Measurements from ENCODE around the gene DOCK10.
A peak's percentile ranks its signal among the peaks of the same experiment; 100 is the strongest.

The DOCK10 gene

GRCh38 chr2:225040856-225041206, 1.4 kb downstream of the DOCK10 start:
- peak; percentile 74 for DNase-seq

GRCh38 chr2:225040142-225040541, 2.1 kb downstream of the DOCK10 start:
- peak; percentile 20 for DNase-seq

GRCh38 chr2:225038231-225038523, 4.1 kb downstream of the DOCK10 start:
- no peak for DNase-seq

- DNase-seq, result no peak
Measured at GRCh38 chr2:225037415-225038230, 4.6 kb downstream of the DOCK10 start.

- no peak for DNase-seq
Measured at GRCh38 chr2:225036431-225036830, 5.8 kb downstream of the DOCK10 start.

- no peak for DNase-seq
Measured at GRCh38 chr2:225033440-225034318, 8.6 kb downstream of the DOCK10 start.

- no peak for DNase-seq
Measured at GRCh38 chr2:225032246-225032645, 10.0 kb downstream of the DOCK10 start.

- no peak for DNase-seq
Measured at GRCh38 chr2:225031599-225031998, 10.7 kb downstream of the DOCK10 start.

GRCh38 chr2:225030893-225031292, 11.4 kb downstream of the DOCK10 start:
- DNase-seq, result no peak

GRCh38 chr2:225030203-225030602, 12.1 kb downstream of the DOCK10 start:
- no peak for DNase-seq

GRCh38 chr2:225028572-225028971, 13.7 kb downstream of the DOCK10 start:
- no peak for DNase-seq

GRCh38 chr2:225027061-225027762, 15.1 kb downstream of the DOCK10 start:
- DNase-seq, result no peak

GRCh38 chr2:225025917-225026571, 16.2 kb downstream of the DOCK10 start:
- no peak for DNase-seq

- no peak for DNase-seq
Measured at GRCh38 chr2:225022188-225022587, 20.1 kb downstream of the DOCK10 start.

GRCh38 chr2:225020168-225020849, 22.0 kb downstream of the DOCK10 start:
- no peak for DNase-seq

- DNase-seq, result no peak
Measured at GRCh38 chr2:225019105-225019504, 23.2 kb downstream of the DOCK10 start.

- peak; percentile 85 for DNase-seq
Measured at GRCh38 chr2:225017713-225018112, 24.6 kb downstream of the DOCK10 start.

GRCh38 chr2:225017098-225017685, 25.1 kb downstream of the DOCK10 start:
- DNase-seq, result no peak

GRCh38 chr2:225013425-225014365, 28.6 kb downstream of the DOCK10 start:
- DNase-seq, result no peak

- no peak for DNase-seq
Measured at GRCh38 chr2:225011585-225011984, 30.7 kb downstream of the DOCK10 start.

GRCh38 chr2:225010804-225011203, 31.5 kb downstream of the DOCK10 start:
- no peak for DNase-seq
